ENCODE results near the gene AKR1B1.

GRCh38 chr7:134427896-134428295, 31.0 kb downstream of the AKR1B1 start:
- TF ChIP-seq, protein P1, sequence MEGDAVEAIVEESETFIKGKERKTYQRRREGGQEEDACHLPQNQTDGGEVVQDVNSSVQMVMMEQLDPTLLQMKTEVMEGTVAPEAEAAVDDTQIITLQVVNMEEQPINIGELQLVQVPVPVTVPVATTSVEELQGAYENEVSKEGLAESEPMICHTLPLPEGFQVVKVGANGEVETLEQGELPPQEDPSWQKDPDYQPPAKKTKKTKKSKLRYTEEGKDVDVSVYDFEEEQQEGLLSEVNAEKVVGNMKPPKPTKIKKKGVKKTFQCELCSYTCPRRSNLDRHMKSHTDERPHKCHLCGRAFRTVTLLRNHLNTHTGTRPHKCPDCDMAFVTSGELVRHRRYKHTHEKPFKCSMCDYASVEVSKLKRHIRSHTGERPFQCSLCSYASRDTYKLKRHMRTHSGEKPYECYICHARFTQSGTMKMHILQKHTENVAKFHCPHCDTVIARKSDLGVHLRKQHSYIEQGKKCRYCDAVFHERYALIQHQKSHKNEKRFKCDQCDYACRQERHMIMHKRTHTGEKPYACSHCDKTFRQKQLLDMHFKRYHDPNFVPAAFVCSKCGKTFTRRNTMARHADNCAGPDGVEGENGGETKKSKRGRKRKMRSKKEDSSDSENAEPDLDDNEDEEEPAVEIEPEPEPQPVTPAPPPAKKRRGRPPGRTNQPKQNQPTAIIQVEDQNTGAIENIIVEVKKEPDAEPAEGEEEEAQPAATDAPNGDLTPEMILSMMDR (IDR thresholded peaks at IDR 0.05): no peak
- TF ChIP-seq POLR2A (IDR thresholded peaks at IDR 0.05): no peak
